ENCODE results near the gene NPM1. TPM values are rescaled to one million over a fixed set of nuclear protein-coding genes. Genes with fewer than 3 reads are reported as not detected.

The NPM1 gene
- total and polyA plus RNA-seq, 12 donors, result 376 to 1,874 (median 682) TPM

GRCh38 chr5:171455522-171455921, 67.9 kb downstream of the NPM1 start:
- no peak for DNase-seq
- Histone ChIP-seq H3K36me3 (replicated peaks in 1 of 2) (no peaks in the 10 kb centered on the region), H3K27ac (no peak overlapping the region), H3K9me3 (replicated peaks in 1 of 3) (no peaks in the 10 kb centered on the region), H3K4me1 (replicated peaks in 1 of 2) (peaks cover 0 to 4% of the 10 kb centered on the region in 2 donors), H3K27me3 (no peaks in the 10 kb centered on the region), H3K4me3 (no peak overlapping the region)
- intact Hi-C loops (cut with DNase I), result no loop called here
- WGBS, 4 donors, result 58 to 87% (median 81%) methylated on average over 2 of the region's 2 CpGs
- TF ChIP-seq POLR2A (IDR thresholded peaks at IDR 0.05) (no peak), CTCF (IDR thresholded peaks at IDR 0.05) (no peak)

- no peak overlapping the region for H3K4me3 ChIP-seq
- WGBS, 4 donors, result 90 to 93% (median 91%) methylated on average over 25 of the region's 25 CpGs
- TF ChIP-seq POLR2A (IDR thresholded peaks at IDR 0.05) (no peak), CTCF (IDR thresholded peaks at IDR 0.05) (no peak)
- no peak overlapping the region for H3K27ac ChIP-seq
- intact Hi-C loops (cut with DNase I), result no loop called here
- DNase-seq, result no peak
- H3K27me3 ChIP-seq, result no peaks in the 10 kb centered on the region
- no peaks in the 10 kb centered on the region for H3K36me3 ChIP-seq (replicated peaks in 1 of 2)
- no peaks in the 10 kb centered on the region for H3K9me3 ChIP-seq (replicated peaks in 1 of 3)
- no peaks in the 10 kb centered on the region for H3K4me1 ChIP-seq (replicated peaks in 1 of 2)
Measured at GRCh38 chr5:171457208-171457981, 69.7 kb downstream of the NPM1 start.

- H3K27me3 ChIP-seq, result no peaks in the 10 kb centered on the region
- H3K4me3 ChIP-seq, result no peak overlapping the region
- no peaks in the 10 kb centered on the region for H3K36me3 ChIP-seq (replicated peaks in 1 of 2)
- no peaks in the 10 kb centered on the region for H3K9me3 ChIP-seq (replicated peaks in 1 of 3)
- intact Hi-C loops (cut with DNase I), result no loop called here
- H3K27ac ChIP-seq, result no peak overlapping the region
- H3K4me1 ChIP-seq (replicated peaks in 1 of 2), result no peaks in the 10 kb centered on the region
- DNase-seq, result no peak
- TF ChIP-seq POLR2A (IDR thresholded peaks at IDR 0.05) (no peak), CTCF (IDR thresholded peaks at IDR 0.05) (no peak)
- 64 to 84% (median 80%) methylated on average over 3 to 6 of the region's 6 CpGs for WGBS, 4 donors
Measured at GRCh38 chr5:171459839-171460238, 72.2 kb downstream of the NPM1 start.

Small RNA genes within 50 kb of the gene (microRNA-seq; reads per million reads assigned to microRNA genes)
- 1.3 to 2.8 (median 1.9) reads per million in 3 donors for gene MIR3912

Small RNA genes within 50 kb of the gene (small RNA-seq; reads per million reads assigned to genes)
- 0 reads per million in 2 donors for gene AC091980.1
- gene MIR3912, result 0.58 to 0.71 reads per million in 2 donors
- gene RN7SL339P, result 0 reads per million in 2 donors
- 0 to 0.08 reads per million in 2 donors for gene SNORA70J

Other genes starting within 250 kb of the NPM1 start
- gene TLX3, start 78.6 kb upstream of the NPM1 start, total RNA-seq, result under 1 TPM in 1 of 9 donors, not detected in 8; 0.17 TPM
- gene TLX3, start 78.6 kb upstream of the NPM1 start, polyA plus RNA-seq, result not detected
- under 1 TPM; 0.14 to 0.61 (median 0.28) TPM for gene FGF18, start 31.8 kb downstream of the NPM1 start, total RNA-seq
- gene FGF18, start 31.8 kb downstream of the NPM1 start, polyA plus RNA-seq, result 1 to 10 TPM in 1 of 3 donors, under 1 TPM in 2; 0.18 to 1.5 (median 0.88) TPM